Small intestine (tissue), 7 donors: ENCODE results near the gene SH2D6. TPM values are rescaled to one million over a fixed set of nuclear protein-coding genes. Genes with fewer than 3 reads are reported as not detected.
A peak's percentile ranks its signal among the peaks of the same experiment; 100 is the strongest.

Experiments used
- DNase-seq, 2 donors: peaks; one replicate each; pipeline versions ENCODE4 v3.0.0 to v3.0.0-alpha.2; 2013
- FAIRE-seq: peaks from 2 replicates; lab custom pipeline; 2012; peaks lifted over from hg19 to GRCh38; lab: Jason Lieb, UNC
- H3K27ac ChIP-seq, 3 donors: one replicate each; pipeline ENCODE4 v1.5.1; 2013; ENCODE audit warnings: low read length in 2 of 3, mild to moderate bottlenecking in 2 of 3, control low read depth in 1 of 3, inconsistent platforms in 1 of 3, low read depth in 1 of 3, moderate library complexity in 1 of 3
- H3K27me3 ChIP-seq, 3 donors: one replicate each; pipeline ENCODE4 v1.6.1; 2013; ENCODE audit warnings: low read length in 3 of 3, inconsistent platforms in 1 of 3; ENCODE audit not compliant: control insufficient read depth in 3 of 3, insufficient read depth in 3 of 3
- H3K36me3 ChIP-seq, 3 donors: one replicate each; pipeline ENCODE4 v1.6.1; 2013; ENCODE audit warnings: low read length in 3 of 3, inconsistent platforms in 1 of 3, low read depth in 1 of 3, mild to moderate bottlenecking in 1 of 3, moderate library complexity in 1 of 3; ENCODE audit not compliant: control insufficient read depth in 3 of 3, insufficient read depth in 2 of 3
- H3K4me1 ChIP-seq, 3 donors: one replicate each; pipeline ENCODE4 v1.6.1; 2013; ENCODE audit warnings: low read length in 2 of 3, inconsistent platforms in 1 of 3, low read depth in 1 of 3, mild to moderate bottlenecking in 1 of 3, moderate library complexity in 1 of 3; ENCODE audit not compliant: control insufficient read depth in 3 of 3, insufficient read depth in 2 of 3
- H3K4me3 ChIP-seq, 3 donors: one replicate each; pipeline ENCODE4 v1.5.1; 2013; ENCODE audit warnings: low read length in 3 of 3, control low read depth in 1 of 3, inconsistent platforms in 1 of 3, low read depth in 1 of 3, mild to moderate bottlenecking in 1 of 3, moderate library complexity in 1 of 3
- H3K9me3 ChIP-seq, 2 donors: one replicate each; pipeline ENCODE4 v1.6.1; 2013; ENCODE audit warnings: low read depth in 1 of 2, low read length in 1 of 2; ENCODE audit not compliant: control insufficient read depth in 2 of 2, insufficient read depth in 1 of 2
- WGBS, 3 donors: extraction: QIAGEN DNeasy Blood & Tissue Kit; methylation state at CpG; one replicate each; pipeline ENCODE4 v1.1.7; 2013; 5-methylcytosine and 5-hydroxymethylcytosine counted together
- polyA plus RNA-seq, 4 donors: library from polyadenylated mRNA; stranded (reverse) in 3 of 4; unstranded in 1 of 4; fragments of 200-250 nt in 3 of 4; fragments of 120-200 nt in 1 of 4; gene quantifications; one replicate each; pipeline versions ENCODE4 v1.2.1 to v1.2.3, GENCODE V29; 2013
- donor health status: healthy with polysubstance abuse.
- donor health status: control.
- donor health status: control.
- donor health status: Bipolar disorder and iron deficiency.
- donor health status: healthy.

Gene SH2D6
- polyA plus RNA-seq, 4 donors, result 2.8 to 122 (median 23.8) TPM

- Histone ChIP-seq H3K4me3 (no peak overlapping the region), H3K36me3 (no peaks in the 10 kb centered on the region), H3K4me1 (peaks cover 4 to 15% (median 6%) of the 10 kb centered on the region in 3 donors), H3K27me3 (no peaks in the 10 kb centered on the region), H3K9me3 (peaks cover 0 to 11% of the 10 kb centered on the region in 2 donors), H3K27ac (no peak overlapping the region)
- FAIRE-seq, result no peak
- WGBS, 3 donors, result 32 to 65% (median 49%) methylated on average over 6 of the region's 6 CpGs
- peak in 1 of 2 donors; percentile 71 for DNase-seq
These were observed 39.4 kb downstream of the SH2D6 start for GRCh38 chr2:85457877-85458316.

GRCh38 chr2:85458601-85459563, 40.4 kb downstream of the SH2D6 start:
- H3K4me1 ChIP-seq, result peaks cover 4 to 15% (median 6%) of the 10 kb centered on the region in 3 donors
- H3K9me3 ChIP-seq, result peaks cover 0 to 11% of the 10 kb centered on the region in 2 donors
- H3K4me3 ChIP-seq, result no peak overlapping the region
- FAIRE-seq (no peak), DNase-seq (no peak)
- H3K27me3 ChIP-seq, result no peaks in the 10 kb centered on the region
- H3K36me3 ChIP-seq, result no peaks in the 10 kb centered on the region
- WGBS, 3 donors, result 85 to 90% (median 87%) methylated on average over 12 of the region's 12 CpGs
- no peak overlapping the region for H3K27ac ChIP-seq

DNA sequence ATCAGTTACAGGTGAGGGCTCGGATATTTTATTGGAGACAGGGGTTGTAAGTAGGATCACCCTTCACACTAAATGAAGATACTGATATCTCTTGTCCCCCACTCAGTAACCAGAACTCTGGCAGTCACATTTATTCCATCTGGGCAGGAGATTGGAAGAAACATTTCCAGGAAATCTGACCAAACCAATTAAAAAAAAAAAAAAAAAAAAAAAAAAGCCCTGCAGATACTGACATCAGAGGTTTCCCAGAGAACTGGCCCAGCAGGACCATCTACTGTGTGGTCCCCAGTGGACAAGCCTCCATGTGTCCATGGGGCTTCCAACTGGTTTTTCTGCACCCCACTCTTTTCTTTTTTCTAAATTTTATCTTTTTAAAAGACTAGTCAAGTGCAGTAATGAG, 41.3 kb downstream of the SH2D6 start:
- H3K9me3 ChIP-seq, result peaks cover 0 to 10% of the 10 kb centered on the region in 2 donors
- no peaks in the 10 kb centered on the region for H3K27me3 ChIP-seq
- no peak overlapping the region for H3K27ac ChIP-seq
- DNase-seq (no peak), FAIRE-seq (no peak)
- peaks cover 4 to 15% (median 6%) of the 10 kb centered on the region in 3 donors for H3K4me1 ChIP-seq
- no peaks in the 10 kb centered on the region for H3K36me3 ChIP-seq
- no peak overlapping the region for H3K4me3 ChIP-seq
- 82 to 89% (median 83%) methylated on average over 1 of the region's 1 CpG for WGBS, 3 donors

DNA sequence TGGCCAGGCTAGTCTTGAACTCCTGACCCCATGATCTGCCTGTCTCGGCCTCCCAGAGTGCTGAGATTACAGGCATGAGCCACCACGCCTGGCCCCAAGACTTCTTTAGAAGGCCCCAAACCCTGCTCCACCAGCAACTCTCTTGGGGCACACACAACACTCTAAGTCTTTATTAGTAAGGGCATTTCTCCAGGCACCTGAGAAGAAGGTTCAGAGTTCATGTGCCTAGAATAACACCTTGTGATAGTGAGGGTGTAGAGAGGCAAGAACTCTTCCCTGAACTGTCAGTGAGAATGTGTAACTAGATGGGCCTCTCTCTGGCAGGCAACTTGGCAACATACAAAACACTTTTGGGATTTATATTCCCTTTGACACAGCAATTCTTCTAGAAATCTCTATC, 43.8 kb downstream of the SH2D6 start:
- no peak overlapping the region for H3K4me3 ChIP-seq
- peaks cover 0 to 6% (median 0%) of the 10 kb centered on the region in 3 donors for H3K4me1 ChIP-seq
- 18 to 58% (median 41%) methylated on average over 2 of the region's 2 CpGs for WGBS, 3 donors
- DNase-seq (peak; percentile 79), FAIRE-seq (no peak)
- H3K9me3 ChIP-seq, result no peaks in the 10 kb centered on the region
- no peaks in the 10 kb centered on the region for H3K27me3 ChIP-seq
- H3K27ac ChIP-seq, result peak overlapping the region; percentile 11 to 39 (median 37)
- no peaks in the 10 kb centered on the region for H3K36me3 ChIP-seq

DNA sequence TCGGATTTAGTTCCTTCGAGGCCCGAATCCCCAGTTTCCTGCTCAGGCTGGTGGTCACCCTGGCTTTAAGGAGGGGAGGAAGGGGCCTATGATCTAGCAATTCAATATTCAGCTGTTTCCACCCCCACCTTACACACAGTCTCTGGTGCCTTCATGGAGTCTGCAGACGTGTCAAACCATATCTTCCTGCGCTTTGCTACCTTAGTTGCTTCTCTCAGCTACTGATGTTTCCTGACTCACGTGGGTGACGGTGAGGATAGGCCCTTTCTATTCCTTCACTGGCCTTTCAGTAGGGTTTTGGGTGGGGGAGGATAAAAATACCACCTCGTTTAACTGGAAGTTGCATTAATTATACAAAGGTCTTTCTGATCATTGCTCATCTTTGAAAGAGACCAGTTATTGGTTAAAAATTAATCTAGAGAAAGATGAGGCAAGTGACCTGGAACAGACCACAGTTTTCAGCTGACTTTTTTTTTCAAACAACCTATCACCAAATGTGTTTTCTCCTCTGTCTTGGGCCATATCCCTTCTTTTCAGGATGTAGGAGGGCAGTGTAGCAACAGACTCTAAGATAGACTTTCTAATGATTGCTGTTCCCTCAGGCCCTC, 49.7 kb downstream of the SH2D6 start:
- Histone ChIP-seq H3K36me3 (no peaks in the 10 kb centered on the region), H3K4me3 (no peak overlapping the region), H3K9me3 (peaks cover 0 to 4% of the 10 kb centered on the region in 2 donors), H3K27me3 (no peaks in the 10 kb centered on the region), H3K4me1 (peaks cover 2 to 43% (median 3%) of the 10 kb centered on the region in 3 donors), H3K27ac (peak overlapping the region; percentile 45 to 87 (median 69))
- WGBS, 3 donors, result 49 to 73% (median 53%) methylated on average over 8 of the region's 8 CpGs
- no peak for FAIRE-seq
- no peak for DNase-seq

GRCh38 chr2:85468704-85469349, 50.3 kb downstream of the SH2D6 start:
- WGBS, 3 donors, result 19 to 54% (median 39%) methylated on average over 12 of the region's 12 CpGs

DNA sequence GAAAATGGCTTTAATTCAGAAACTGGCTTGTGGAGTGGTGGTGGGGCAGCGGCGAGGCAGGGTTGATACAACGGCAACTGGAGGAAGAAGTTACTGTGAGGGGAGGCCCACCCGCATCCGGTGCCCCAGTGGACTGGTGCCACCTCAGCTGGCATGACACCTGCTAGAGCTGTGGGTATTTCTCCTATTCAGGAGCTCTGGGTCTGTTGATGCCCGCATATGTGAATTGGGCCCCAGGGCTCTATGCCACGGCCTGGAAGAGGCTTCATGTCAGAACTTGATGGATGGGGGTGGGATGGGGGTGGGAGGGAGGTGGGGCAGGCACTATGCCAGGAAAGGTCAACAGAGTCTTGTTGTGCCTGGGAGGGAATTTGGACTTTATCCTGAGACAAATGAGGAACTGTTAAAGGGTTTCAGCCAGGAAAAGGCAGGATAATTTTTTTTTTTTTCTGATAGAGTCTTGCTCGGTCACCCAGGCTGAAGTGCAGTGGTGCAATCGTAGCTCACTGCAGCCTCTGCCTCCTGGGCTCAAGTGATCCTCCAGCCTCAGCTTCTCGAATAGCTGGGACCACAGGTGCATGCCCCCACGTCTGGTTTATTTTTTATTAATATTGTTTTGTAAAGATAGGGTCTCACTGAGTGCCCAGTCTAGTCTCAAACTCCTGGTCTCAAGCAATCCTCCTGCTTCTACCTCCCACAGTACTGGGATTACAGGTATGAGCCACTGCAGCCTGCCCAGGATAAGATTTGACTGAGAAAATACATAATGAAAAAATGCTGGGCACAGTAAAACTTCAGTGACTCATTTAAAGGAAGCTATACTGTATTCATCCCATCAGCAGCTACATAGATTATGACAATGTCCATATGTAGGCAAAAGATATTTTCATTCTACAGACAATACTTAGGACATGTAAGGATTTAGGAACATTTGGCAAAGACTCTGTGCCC, 52.6 kb downstream of the SH2D6 start:
- Histone ChIP-seq H3K9me3 (peaks cover 0 to 4% of the 10 kb centered on the region in 2 donors), H3K27ac (peak overlapping the region; percentile 65 to 94 (median 87)), H3K36me3 (no peaks in the 10 kb centered on the region), H3K4me3 (no peak overlapping the region), H3K4me1 (peaks cover 4 to 55% (median 6%) of the 10 kb centered on the region in 3 donors), H3K27me3 (no peaks in the 10 kb centered on the region)
- peak; percentile 91 to 92 for DNase-seq
- no peak for FAIRE-seq
- 12 to 39% (median 24%) methylated on average over 11 of the region's 11 CpGs for WGBS, 3 donors

More at GRCh38 chr2:85468704-85469349, 50.3 kb downstream of the SH2D6 start:
- DNase-seq (peak; percentile 87 to 94), FAIRE-seq (no peak)
- H3K27ac ChIP-seq, result peak overlapping the region; percentile 45 to 87 (median 69)
- no peaks in the 10 kb centered on the region for H3K36me3 ChIP-seq
- no peaks in the 10 kb centered on the region for H3K27me3 ChIP-seq
- peaks cover 2 to 49% (median 3%) of the 10 kb centered on the region in 3 donors for H3K4me1 ChIP-seq
- no peak overlapping the region for H3K4me3 ChIP-seq
- H3K9me3 ChIP-seq, result peaks cover 0 to 4% of the 10 kb centered on the region in 2 donors
